ENCODE data around the gene AK8.
"Not testable (repeated sequence)": the region's sequence is repeated elsewhere in the genome, so short reads cannot be mapped to it uniquely, and the experiment has no call there.

The AK8 gene

DNA sequence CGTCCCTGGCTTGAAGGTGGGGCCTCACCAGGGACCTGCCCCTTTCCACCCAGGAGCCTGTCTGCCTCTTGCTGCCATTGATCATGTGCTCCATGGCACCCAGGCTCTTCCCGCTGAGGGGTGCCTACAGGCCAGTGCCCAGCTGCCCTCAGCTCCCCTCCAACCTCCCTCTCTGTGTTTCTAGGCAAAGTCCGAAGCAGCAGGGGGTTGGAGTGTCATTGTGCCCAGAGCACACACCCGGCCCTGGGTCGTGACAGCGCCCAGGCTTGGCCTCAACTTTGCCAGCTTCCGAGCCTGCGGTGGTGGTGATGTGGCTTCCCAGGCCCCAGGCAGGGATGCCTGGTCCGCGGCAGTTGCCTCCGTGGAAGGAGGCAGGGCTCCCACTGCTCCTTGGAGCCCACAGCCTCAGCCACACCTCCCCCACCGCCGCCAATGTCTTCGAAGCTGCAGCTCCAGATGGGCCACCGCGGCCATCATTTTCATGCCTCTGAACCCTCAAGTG lies 155.5 kb downstream of the AK8 start:
- H3K4me3 ChIP-seq (ENCODE audit: insufficient read depth, low read depth, low read length, poor library complexity, severe bottlenecking), result no peak overlapping the region

DNA sequence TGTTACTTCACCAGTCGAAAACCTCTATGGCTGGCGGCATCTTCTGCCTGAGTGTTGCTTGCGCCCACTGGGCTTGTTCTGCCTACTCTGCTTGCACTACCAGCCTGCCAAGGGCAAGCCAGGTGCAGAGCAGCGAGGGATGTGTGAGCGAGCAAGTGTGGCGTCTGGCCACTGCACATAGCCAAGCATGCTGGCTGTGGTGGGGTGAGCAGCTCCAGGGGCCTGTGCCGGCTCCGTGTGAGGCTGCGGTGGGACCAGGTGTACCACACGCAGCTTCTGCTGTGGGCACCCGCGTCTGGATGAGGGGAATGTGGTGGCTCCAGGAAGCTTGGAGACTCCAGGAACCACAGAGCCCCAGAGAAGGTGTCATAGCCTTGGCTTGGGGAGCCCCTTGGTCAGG lies 156.4 kb downstream of the AK8 start:
- H3K4me1 ChIP-seq (ENCODE audit: control insufficient read depth, insufficient read depth, low read length, poor library complexity, severe bottlenecking), result no peaks in the 10 kb centered on the region

More for the DNA sequence above, 155.5 kb downstream of the AK8 start:
- DNase-seq, result no peak
- Histone ChIP-seq H3K27ac (ENCODE audit: insufficient read depth, low read length, poor library complexity, severe bottlenecking) (no peak overlapping the region), H3K36me3 (ENCODE audit: control insufficient read depth, insufficient read depth, low read length) (no peaks in the 10 kb centered on the region), H3K4me1 (ENCODE audit: control insufficient read depth, insufficient read depth, low read length, poor library complexity, severe bottlenecking) (no peaks in the 10 kb centered on the region), H3K9me3 (ENCODE audit: control insufficient read depth, low read length) (no peaks in the 10 kb centered on the region), H3K27me3 (replicated peaks; ENCODE audit: control insufficient read depth, insufficient read depth, low read length, poor library complexity, severe bottlenecking) (no peaks in the 10 kb centered on the region)

DNA sequence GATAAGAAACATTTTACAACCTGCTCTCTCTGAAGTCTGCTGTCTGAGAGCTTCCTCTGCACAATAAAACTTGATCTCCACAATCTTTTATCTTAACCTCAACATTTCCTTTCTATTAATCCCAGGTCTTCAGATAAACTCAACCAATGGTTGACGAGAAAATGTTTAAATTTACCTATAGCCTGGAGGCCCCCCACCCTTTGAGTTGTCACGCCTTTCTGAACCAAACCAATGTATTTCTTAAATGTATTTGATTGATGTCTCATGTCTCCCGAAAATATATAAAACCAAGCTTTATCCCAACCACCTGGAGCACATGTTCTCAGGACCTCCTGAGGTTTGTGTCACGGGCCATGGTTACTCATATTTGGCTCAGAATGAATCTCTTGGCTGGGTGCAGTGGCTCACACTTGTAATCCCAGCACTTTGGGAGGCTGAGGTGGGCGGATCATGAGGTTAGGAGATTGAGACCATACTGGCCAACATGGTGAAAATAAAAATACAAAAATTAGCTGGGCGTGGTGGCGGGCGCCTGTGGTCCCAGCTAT lies 159.6 kb downstream of the AK8 start:
- not testable (repeated sequence) for H3K4me3 ChIP-seq (ENCODE audit: insufficient read depth, low read depth, low read length, poor library complexity, severe bottlenecking); DNase-seq; H3K4me1 ChIP-seq (ENCODE audit: control insufficient read depth, insufficient read depth, low read length, poor library complexity, severe bottlenecking); H3K9me3 ChIP-seq (ENCODE audit: control insufficient read depth, low read length); H3K27me3 ChIP-seq (replicated peaks; ENCODE audit: control insufficient read depth, insufficient read depth, low read length, poor library complexity, severe bottlenecking); H3K27ac ChIP-seq (ENCODE audit: insufficient read depth, low read length, poor library complexity, severe bottlenecking); H3K36me3 ChIP-seq (ENCODE audit: control insufficient read depth, insufficient read depth, low read length)

More for the DNA sequence above, 156.4 kb downstream of the AK8 start:
- Histone ChIP-seq H3K9me3 (ENCODE audit: control insufficient read depth, low read length) (no peaks in the 10 kb centered on the region), H3K4me3 (ENCODE audit: insufficient read depth, low read depth, low read length, poor library complexity, severe bottlenecking) (no peak overlapping the region), H3K27me3 (replicated peaks; ENCODE audit: control insufficient read depth, insufficient read depth, low read length, poor library complexity, severe bottlenecking) (no peaks in the 10 kb centered on the region), H3K36me3 (ENCODE audit: control insufficient read depth, insufficient read depth, low read length) (no peaks in the 10 kb centered on the region), H3K27ac (ENCODE audit: insufficient read depth, low read length, poor library complexity, severe bottlenecking) (no peak overlapping the region)
- DNase-seq, result no peak

DNA sequence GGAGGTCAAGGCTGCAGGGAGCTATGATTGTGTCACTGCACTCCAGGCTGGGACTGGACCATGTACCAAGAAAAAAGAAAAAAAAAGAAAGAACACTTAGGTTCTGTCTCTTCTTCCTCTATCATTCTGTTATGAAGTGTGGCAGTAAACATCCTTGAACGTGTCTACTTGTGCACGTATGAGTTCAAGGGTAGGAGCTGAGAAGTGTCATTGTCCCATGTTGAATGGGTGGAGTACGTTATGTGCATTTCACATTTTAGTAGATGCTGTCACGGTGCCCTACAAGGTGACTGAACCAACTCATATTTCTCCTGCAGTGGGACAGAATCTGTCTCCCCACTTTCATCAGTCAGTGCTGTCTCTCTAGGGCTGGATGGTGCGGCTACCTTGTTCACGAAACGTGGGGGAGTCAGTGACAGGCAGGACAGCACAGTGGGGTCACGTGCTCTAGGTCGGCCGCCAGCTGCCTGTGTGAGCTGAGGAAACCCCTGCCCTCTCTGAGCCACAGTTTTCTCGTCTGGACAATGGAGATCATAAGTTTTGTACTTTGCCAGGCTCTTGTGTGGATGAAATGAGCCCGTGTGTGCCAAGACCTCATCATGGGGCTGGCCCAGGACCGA lies 160.6 kb downstream of the AK8 start:
- no peak overlapping the region for H3K27ac ChIP-seq (ENCODE audit: insufficient read depth, low read length, poor library complexity, severe bottlenecking)
- no peak for DNase-seq
- no peak overlapping the region for H3K4me3 ChIP-seq (ENCODE audit: insufficient read depth, low read depth, low read length, poor library complexity, severe bottlenecking)
- no peaks in the 10 kb centered on the region for H3K27me3 ChIP-seq (replicated peaks; ENCODE audit: control insufficient read depth, insufficient read depth, low read length, poor library complexity, severe bottlenecking)
- no peaks in the 10 kb centered on the region for H3K4me1 ChIP-seq (ENCODE audit: control insufficient read depth, insufficient read depth, low read length, poor library complexity, severe bottlenecking)
- no peaks in the 10 kb centered on the region for H3K9me3 ChIP-seq (ENCODE audit: control insufficient read depth, low read length)
- no peaks in the 10 kb centered on the region for H3K36me3 ChIP-seq (ENCODE audit: control insufficient read depth, insufficient read depth, low read length)

DNA sequence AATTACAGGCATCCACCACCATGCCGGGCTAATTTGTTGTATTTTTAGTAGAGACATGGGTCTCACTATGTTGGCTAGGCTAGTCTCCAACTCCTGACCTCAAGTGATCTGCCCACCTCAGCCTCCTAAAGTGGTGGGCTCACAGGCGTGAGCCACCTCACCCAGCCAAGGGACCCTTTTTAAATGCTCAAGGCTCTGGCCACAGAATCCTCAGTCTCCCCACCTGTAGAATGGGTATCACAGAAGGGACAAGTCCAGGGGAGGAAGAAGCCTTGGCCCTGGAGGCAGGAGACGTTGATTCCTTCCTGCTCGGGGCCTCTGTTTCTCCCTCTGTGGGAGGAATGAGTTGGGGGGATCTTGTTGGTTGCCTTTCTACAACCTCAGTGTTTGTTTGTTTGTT lies 162.1 kb downstream of the AK8 start:
- no peaks in the 10 kb centered on the region for H3K36me3 ChIP-seq (ENCODE audit: control insufficient read depth, insufficient read depth, low read length)
- no peak for DNase-seq
- H3K4me3 ChIP-seq (ENCODE audit: insufficient read depth, low read depth, low read length, poor library complexity, severe bottlenecking), result no peak overlapping the region
- H3K27me3 ChIP-seq (replicated peaks; ENCODE audit: control insufficient read depth, insufficient read depth, low read length, poor library complexity, severe bottlenecking), result no peaks in the 10 kb centered on the region
- H3K4me1 ChIP-seq (ENCODE audit: control insufficient read depth, insufficient read depth, low read length, poor library complexity, severe bottlenecking), result no peaks in the 10 kb centered on the region
- no peak overlapping the region for H3K27ac ChIP-seq (ENCODE audit: insufficient read depth, low read length, poor library complexity, severe bottlenecking)
- no peaks in the 10 kb centered on the region for H3K9me3 ChIP-seq (ENCODE audit: control insufficient read depth, low read length)

DNA sequence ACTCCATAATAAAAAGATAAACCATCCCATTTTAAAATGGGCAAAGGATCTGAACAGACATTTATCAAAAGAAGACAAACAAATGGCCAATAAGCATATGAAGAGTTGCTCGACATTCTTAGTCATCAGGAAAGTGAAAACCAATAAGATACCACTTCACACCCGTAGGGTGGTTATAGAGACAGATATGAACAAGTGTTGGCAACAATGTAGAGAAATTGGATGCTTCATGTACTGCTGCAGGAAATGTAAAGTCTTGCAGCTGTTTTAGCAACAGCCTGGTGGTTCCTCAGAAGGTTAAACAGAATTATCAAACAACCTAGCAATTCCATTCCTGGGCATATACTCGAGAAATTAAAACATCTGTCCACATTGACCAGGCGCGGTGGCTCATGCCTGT lies 165.3 kb downstream of the AK8 start:
- Histone ChIP-seq H3K9me3 (ENCODE audit: control insufficient read depth, low read length) (no peaks in the 10 kb centered on the region), H3K4me1 (ENCODE audit: control insufficient read depth, insufficient read depth, low read length, poor library complexity, severe bottlenecking) (no peaks in the 10 kb centered on the region), H3K36me3 (ENCODE audit: control insufficient read depth, insufficient read depth, low read length) (no peaks in the 10 kb centered on the region), H3K27ac (ENCODE audit: insufficient read depth, low read length, poor library complexity, severe bottlenecking) (no peak overlapping the region), H3K4me3 (ENCODE audit: insufficient read depth, low read depth, low read length, poor library complexity, severe bottlenecking) (no peak overlapping the region), H3K27me3 (replicated peaks; ENCODE audit: control insufficient read depth, insufficient read depth, low read length, poor library complexity, severe bottlenecking) (no peaks in the 10 kb centered on the region)
- no peak for DNase-seq

DNA sequence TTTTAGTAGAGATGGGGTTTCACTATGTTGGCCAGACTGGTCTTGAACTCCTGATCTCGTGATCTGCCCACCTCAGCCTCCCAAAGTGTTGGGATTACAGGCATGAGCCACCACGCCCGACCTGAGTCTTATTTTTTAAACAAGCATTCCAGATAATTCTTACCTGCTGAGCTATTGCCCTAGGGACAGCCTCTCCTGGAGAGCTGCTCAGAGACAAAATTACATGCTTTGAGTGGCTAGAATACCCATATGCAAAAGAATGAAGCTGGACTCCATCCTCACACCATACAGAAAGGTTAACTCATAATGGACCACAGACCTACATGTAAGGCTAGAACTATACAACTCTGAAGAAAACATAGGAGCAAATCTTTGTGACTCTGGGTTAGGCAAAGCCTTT lies 166.2 kb downstream of the AK8 start:
- H3K27me3 ChIP-seq (replicated peaks; ENCODE audit: control insufficient read depth, insufficient read depth, low read length, poor library complexity, severe bottlenecking), result no peaks in the 10 kb centered on the region
- no peak overlapping the region for H3K4me3 ChIP-seq (ENCODE audit: insufficient read depth, low read depth, low read length, poor library complexity, severe bottlenecking)

DNA sequence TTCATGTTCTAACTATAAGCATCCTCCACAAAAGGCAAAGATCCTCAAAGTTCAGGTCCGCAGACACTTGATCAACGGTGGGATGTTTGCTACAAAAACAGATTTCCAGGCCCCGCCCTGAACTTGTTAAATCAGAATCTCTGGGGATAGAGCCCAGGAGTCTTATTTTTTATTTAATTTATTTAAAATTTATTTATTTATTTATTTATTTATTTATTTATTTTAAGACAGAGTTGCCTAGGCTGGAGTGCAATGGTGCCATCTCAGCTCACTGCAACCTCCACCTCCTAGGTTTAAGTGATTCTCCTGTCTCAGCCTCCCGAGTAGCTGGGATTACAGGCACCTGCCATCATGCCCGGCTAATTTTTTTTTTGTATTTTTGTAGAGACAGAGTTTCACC lies 166.9 kb downstream of the AK8 start:
- not testable (repeated sequence) for H3K4me3 ChIP-seq (ENCODE audit: insufficient read depth, low read depth, low read length, poor library complexity, severe bottlenecking); H3K27me3 ChIP-seq (replicated peaks; ENCODE audit: control insufficient read depth, insufficient read depth, low read length, poor library complexity, severe bottlenecking); H3K36me3 ChIP-seq (ENCODE audit: control insufficient read depth, insufficient read depth, low read length); H3K4me1 ChIP-seq (ENCODE audit: control insufficient read depth, insufficient read depth, low read length, poor library complexity, severe bottlenecking); H3K9me3 ChIP-seq (ENCODE audit: control insufficient read depth, low read length); H3K27ac ChIP-seq (ENCODE audit: insufficient read depth, low read length, poor library complexity, severe bottlenecking); DNase-seq

More for the DNA sequence above, 166.2 kb downstream of the AK8 start:
- Histone ChIP-seq H3K4me1 (ENCODE audit: control insufficient read depth, insufficient read depth, low read length, poor library complexity, severe bottlenecking) (no peaks in the 10 kb centered on the region), H3K27ac (ENCODE audit: insufficient read depth, low read length, poor library complexity, severe bottlenecking) (no peak overlapping the region), H3K9me3 (ENCODE audit: control insufficient read depth, low read length) (no peaks in the 10 kb centered on the region), H3K36me3 (ENCODE audit: control insufficient read depth, insufficient read depth, low read length) (no peaks in the 10 kb centered on the region)
- no peak for DNase-seq

DNA sequence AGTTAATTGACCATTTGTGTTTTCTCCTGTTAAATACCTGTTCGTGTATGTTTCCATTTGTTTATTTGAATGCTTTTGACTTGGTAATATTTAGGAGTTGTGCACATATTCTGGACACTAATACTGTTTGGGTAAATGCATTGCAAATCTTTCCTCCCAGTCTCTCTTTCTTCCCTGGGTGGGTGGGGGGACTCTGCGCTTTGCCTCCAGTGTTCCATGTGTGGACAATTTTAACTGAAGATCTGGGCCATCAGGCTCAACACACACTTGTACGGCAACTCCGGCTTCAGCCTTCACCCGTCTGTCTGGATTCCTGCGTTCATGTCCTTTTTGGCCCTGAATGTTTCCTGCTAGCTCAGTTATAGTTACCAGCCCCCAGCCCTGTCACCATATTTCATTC lies 167.8 kb downstream of the AK8 start:
- Histone ChIP-seq H3K27ac (ENCODE audit: insufficient read depth, low read length, poor library complexity, severe bottlenecking) (no peak overlapping the region), H3K36me3 (ENCODE audit: control insufficient read depth, insufficient read depth, low read length) (no peaks in the 10 kb centered on the region), H3K4me1 (ENCODE audit: control insufficient read depth, insufficient read depth, low read length, poor library complexity, severe bottlenecking) (no peaks in the 10 kb centered on the region), H3K4me3 (ENCODE audit: insufficient read depth, low read depth, low read length, poor library complexity, severe bottlenecking) (no peak overlapping the region), H3K9me3 (ENCODE audit: control insufficient read depth, low read length) (no peaks in the 10 kb centered on the region), H3K27me3 (replicated peaks; ENCODE audit: control insufficient read depth, insufficient read depth, low read length, poor library complexity, severe bottlenecking) (no peaks in the 10 kb centered on the region)
- no peak for DNase-seq

DNA sequence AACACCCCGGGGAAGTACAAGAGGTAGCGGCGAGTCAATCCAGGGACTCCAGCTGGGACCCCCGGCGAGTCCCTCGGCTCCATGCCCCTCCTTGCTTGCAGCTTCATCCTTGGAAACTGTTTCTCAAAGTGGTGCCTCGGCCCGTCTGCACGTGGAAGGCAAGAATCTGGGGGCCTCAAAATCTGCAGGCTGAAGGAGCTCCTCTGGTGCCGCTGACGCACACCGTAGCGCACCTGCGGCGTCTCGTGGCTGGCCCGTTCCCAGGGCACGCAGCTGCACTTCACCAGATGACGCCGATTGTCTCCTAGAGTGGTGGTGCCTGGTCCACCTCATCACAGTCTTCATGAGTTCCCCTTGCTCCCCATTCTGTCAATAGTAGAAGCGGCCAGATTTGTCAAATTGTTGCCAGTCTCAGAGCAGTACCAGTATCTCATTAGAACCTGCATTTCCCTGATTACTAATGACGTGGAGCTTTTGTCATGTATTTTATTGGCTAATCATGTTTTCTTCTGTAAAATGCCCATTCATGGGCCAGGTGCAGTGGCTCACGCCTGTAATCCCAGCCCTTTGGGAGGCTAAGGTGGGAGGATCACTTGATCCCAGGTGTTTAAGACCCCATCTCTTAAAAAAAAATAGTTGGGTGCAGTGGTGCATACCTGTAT lies 169.2 kb downstream of the AK8 start:
- no peak overlapping the region for H3K4me3 ChIP-seq (ENCODE audit: insufficient read depth, low read depth, low read length, poor library complexity, severe bottlenecking)
- no peak overlapping the region for H3K27ac ChIP-seq (ENCODE audit: insufficient read depth, low read length, poor library complexity, severe bottlenecking)
- no peaks in the 10 kb centered on the region for H3K27me3 ChIP-seq (replicated peaks; ENCODE audit: control insufficient read depth, insufficient read depth, low read length, poor library complexity, severe bottlenecking)
- H3K4me1 ChIP-seq (ENCODE audit: control insufficient read depth, insufficient read depth, low read length, poor library complexity, severe bottlenecking), result no peaks in the 10 kb centered on the region
- H3K36me3 ChIP-seq (ENCODE audit: control insufficient read depth, insufficient read depth, low read length), result no peaks in the 10 kb centered on the region
- DNase-seq, result no peak
- H3K9me3 ChIP-seq (ENCODE audit: control insufficient read depth, low read length), result no peaks in the 10 kb centered on the region

All from effector memory CD4-positive, alpha-beta T cell (primary cell).